HL-60 (cell line): ENCODE data around the gene ANO1.

Experiments
- DNase-seq, 2 experiments: peaks; one replicate each; pipeline ENCODE4 v3.0.0-alpha.2; 2010 to 2020; ENCODE audit warnings: low read depth in 1 of 2, low spot score in 1 of 2
- H3K27ac ChIP-seq: fragments of 250-450 bp; sonication (Bioruptor Pico); replicated peaks from 2 replicates; pipeline ENCODE4 v1.5.1; 2020; ENCODE audit warnings: mild to moderate bottlenecking, moderate library complexity
- H3K27me3 ChIP-seq: fragments of 250-450 bp; sonication (Bioruptor Pico); 2 replicates; pipeline ENCODE4 v1.5.1; 2021; ENCODE audit warnings: mild to moderate bottlenecking, moderate library complexity; ENCODE audit not compliant: insufficient read depth, poor library complexity, severe bottlenecking
- H3K4me3 ChIP-seq: replicated peaks from 2 replicates; pipeline ENCODE4 v1.5.1; 2011; ENCODE audit warnings: mild to moderate bottlenecking, control low read depth, low read length; ENCODE audit not compliant: insufficient read depth
- GABPA ChIP-seq: IDR thresholded peaks from 2 replicates; pipeline ENCODE4 v1.6.1; 2012; ENCODE audit warnings: low read depth
- POLR2AphosphoS5 ChIP-seq: IDR thresholded peaks from 2 replicates; pipeline ENCODE4 v1.6.1; 2012; ENCODE audit warnings: low read depth
- SPI1 ChIP-seq: IDR thresholded peaks from 2 replicates; pipeline ENCODE4 v1.6.1; 2012; ENCODE audit warnings: low read depth, mild to moderate bottlenecking, borderline replicate concordance
- TF ChIP-seq, protein P1 (sequence below): IDR thresholded peaks from one replicate; pipeline ENCODE4 v1.5.1; 2011; ENCODE audit warnings: low read length, control low read depth, inconsistent platforms; ENCODE audit not compliant: insufficient read depth
- TF ChIP-seq, protein P2 (sequence below): IDR thresholded peaks from 2 replicates; pipeline ENCODE4 v1.6.1; 2012; ENCODE audit warnings: low read depth; ENCODE audit not compliant: insufficient replicate concordance

Gene ANO1

DNA sequence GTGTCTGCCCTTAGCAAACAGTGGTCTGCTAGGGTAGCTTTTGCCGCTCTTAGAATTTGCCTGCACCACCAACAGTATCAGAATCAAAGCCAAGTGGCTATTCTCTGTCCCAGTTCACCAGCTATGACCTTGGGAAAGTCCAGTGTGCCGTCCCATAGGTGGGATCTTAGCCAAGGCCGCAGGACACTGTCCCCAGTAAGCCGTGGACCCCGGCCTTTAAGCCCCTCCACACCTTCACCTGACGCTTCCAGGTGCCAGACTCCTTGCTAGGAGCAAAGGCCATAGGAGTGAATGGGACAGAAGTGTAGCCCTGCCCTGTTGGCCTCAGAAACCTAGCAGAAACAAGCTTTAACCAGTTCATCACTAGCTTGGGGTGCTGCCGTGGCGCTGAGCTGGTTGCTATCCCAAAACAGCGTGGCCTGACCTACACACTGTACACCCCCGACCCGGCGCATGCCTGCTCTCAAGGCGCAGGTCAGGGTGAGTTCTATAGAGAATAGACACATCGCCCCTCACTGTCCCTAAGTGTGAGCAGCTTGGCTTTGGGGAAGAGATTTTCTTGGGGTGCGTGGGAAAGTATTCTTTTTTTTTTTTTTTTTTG lies 129.5 kb downstream of the ANO1 start:
- TF ChIP-seq, protein P1, sequence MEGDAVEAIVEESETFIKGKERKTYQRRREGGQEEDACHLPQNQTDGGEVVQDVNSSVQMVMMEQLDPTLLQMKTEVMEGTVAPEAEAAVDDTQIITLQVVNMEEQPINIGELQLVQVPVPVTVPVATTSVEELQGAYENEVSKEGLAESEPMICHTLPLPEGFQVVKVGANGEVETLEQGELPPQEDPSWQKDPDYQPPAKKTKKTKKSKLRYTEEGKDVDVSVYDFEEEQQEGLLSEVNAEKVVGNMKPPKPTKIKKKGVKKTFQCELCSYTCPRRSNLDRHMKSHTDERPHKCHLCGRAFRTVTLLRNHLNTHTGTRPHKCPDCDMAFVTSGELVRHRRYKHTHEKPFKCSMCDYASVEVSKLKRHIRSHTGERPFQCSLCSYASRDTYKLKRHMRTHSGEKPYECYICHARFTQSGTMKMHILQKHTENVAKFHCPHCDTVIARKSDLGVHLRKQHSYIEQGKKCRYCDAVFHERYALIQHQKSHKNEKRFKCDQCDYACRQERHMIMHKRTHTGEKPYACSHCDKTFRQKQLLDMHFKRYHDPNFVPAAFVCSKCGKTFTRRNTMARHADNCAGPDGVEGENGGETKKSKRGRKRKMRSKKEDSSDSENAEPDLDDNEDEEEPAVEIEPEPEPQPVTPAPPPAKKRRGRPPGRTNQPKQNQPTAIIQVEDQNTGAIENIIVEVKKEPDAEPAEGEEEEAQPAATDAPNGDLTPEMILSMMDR = no peak
- TF ChIP-seq GABPA (no peak), POLR2AphosphoS5 (no peak), SPI1 (no peak)
- TF ChIP-seq, protein P2, sequence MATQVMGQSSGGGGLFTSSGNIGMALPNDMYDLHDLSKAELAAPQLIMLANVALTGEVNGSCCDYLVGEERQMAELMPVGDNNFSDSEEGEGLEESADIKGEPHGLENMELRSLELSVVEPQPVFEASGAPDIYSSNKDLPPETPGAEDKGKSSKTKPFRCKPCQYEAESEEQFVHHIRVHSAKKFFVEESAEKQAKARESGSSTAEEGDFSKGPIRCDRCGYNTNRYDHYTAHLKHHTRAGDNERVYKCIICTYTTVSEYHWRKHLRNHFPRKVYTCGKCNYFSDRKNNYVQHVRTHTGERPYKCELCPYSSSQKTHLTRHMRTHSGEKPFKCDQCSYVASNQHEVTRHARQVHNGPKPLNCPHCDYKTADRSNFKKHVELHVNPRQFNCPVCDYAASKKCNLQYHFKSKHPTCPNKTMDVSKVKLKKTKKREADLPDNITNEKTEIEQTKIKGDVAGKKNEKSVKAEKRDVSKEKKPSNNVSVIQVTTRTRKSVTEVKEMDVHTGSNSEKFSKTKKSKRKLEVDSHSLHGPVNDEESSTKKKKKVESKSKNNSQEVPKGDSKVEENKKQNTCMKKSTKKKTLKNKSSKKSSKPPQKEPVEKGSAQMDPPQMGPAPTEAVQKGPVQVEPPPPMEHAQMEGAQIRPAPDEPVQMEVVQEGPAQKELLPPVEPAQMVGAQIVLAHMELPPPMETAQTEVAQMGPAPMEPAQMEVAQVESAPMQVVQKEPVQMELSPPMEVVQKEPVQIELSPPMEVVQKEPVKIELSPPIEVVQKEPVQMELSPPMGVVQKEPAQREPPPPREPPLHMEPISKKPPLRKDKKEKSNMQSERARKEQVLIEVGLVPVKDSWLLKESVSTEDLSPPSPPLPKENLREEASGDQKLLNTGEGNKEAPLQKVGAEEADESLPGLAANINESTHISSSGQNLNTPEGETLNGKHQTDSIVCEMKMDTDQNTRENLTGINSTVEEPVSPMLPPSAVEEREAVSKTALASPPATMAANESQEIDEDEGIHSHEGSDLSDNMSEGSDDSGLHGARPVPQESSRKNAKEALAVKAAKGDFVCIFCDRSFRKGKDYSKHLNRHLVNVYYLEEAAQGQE = no peak
- no peak for DNase-seq
- H3K4me3 ChIP-seq = no peak overlapping the region
- H3K27me3 ChIP-seq = no peaks in the 10 kb centered on the region
- no peak overlapping the region for H3K27ac ChIP-seq

DNA sequence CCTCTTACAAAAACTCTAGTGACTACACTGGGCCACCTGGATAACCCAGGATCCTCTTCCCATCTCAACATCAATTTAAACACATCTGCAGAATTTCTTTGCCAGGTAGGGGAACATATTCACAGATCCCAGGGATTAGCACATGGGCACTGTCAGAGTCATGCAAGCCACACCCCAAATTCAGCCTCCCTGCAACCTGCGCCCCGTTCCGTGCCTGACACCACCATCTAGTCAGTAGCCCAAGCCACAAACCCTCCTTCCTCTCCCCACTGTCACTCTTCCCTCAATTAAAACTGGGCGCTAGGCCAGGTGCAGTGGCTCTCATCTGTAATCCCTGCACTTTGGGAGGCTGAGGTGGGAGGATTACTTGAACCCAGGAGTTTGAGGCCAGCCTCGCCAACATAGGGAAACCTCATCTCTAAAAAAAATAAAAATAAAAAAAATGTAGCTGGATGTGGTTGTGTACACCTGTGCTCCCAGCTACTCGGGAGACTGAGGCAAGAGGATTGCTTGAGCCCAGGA lies 131.3 kb downstream of the ANO1 start:
- TF ChIP-seq GABPA (no peak), SPI1 (no peak), POLR2AphosphoS5 (no peak)
- TF ChIP-seq, protein P1 = no peak
- TF ChIP-seq, protein P2 = no peak
- Histone ChIP-seq H3K27me3 (no peaks in the 10 kb centered on the region), H3K4me3 (no peak overlapping the region), H3K27ac (no peak overlapping the region)
- DNase-seq = no peak

DNA sequence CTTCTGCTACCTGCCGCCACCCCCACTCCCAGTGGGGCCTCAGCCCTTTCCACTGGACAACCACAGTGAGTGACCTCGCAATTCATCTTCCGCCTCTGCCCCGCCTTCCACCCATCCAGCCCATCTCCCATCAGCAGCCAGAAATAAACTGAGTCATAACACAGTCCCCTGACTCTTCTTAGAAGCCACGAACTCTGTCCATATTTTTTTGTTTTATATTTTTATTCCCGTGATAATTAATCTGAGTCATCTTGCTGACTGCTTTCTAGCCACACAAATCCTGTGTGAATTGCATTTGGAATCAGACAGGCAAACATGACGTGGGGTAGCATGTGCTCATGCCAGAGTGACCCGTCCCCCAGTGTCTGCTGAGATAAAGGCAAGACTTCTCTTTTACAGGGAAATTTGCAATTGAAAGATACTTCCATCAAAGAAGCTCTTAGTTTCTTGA lies 132.0 kb downstream of the ANO1 start:
- Histone ChIP-seq H3K4me3 (no peak overlapping the region), H3K27ac (no peak overlapping the region), H3K27me3 (no peaks in the 10 kb centered on the region)
- no peak for DNase-seq
- no peak for TF ChIP-seq POLR2AphosphoS5

DNA sequence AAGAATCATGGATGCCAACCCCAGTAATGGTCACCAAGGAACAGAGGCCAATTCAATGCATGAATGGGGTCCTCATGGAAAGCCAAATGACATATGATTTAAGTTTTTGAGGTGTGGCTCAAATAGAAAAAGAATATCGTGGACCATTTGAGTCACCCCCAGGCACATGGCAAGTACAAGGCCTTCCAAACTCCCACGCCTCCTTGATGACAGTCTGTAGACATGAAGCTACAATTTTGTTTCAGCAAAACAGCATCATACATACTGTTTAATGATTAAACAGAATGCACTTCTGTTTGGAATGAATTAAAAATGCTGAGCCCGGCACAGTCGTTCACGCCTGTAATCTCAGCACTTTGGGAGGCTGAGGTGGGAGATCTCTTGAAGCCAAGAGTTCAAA lies 132.4 kb downstream of the ANO1 start:
- H3K4me3 ChIP-seq = no peak overlapping the region
- H3K27ac ChIP-seq = no peak overlapping the region

More for the DNA sequence above, 132.4 kb downstream of the ANO1 start:
- TF ChIP-seq POLR2AphosphoS5 (no peak), SPI1 (no peak), GABPA (no peak)
- TF ChIP-seq, protein P2 = no peak
- TF ChIP-seq, protein P1 = no peak
- H3K27me3 ChIP-seq = no peaks in the 10 kb centered on the region
- no peak for DNase-seq
